Astrocyte (in vitro differentiated cells and primary cell): Measurements from ENCODE around the gene HSPA14. TPM values are rescaled to one million over a fixed set of nuclear protein-coding genes. Genes with fewer than 3 reads are reported as not detected.

ENCODE experiments used
- DNase-seq: peaks from one replicate; pipeline ENCODE4 v3.0.0-alpha.2; 2010; ENCODE audit warnings: low read depth
- FAIRE-seq: peaks from 2 replicates; lab custom pipeline; 2011; peaks lifted over from hg19 to GRCh38; lab: Jason Lieb, UNC
- H2AFZ ChIP-seq: 2 replicates; pipeline ENCODE4 v1.6.0; 2012; ENCODE audit warnings: low read depth, low read length, inconsistent platforms
- H3K27ac ChIP-seq: 2 replicates; pipeline ENCODE4 v1.5.1; 2011; ENCODE audit warnings: low read depth, low read length, inconsistent platforms
- H3K27me3 ChIP-seq: 2 replicates; pipeline ENCODE4 v1.6.0; 2011; ENCODE audit warnings: low read length, inconsistent platforms; ENCODE audit not compliant: insufficient read depth
- H3K36me3 ChIP-seq: 2 replicates; pipeline ENCODE4 v1.5.1; 2011; ENCODE audit warnings: low read length, inconsistent platforms; ENCODE audit not compliant: insufficient read depth
- H3K4me1 ChIP-seq: 2 replicates; pipeline ENCODE4 v1.5.1; 2011; ENCODE audit warnings: low read length, inconsistent platforms; ENCODE audit not compliant: insufficient read depth
- H3K4me2 ChIP-seq: 2 replicates; pipeline ENCODE4 v1.6.0; 2012; ENCODE audit warnings: low read length, inconsistent platforms
- H3K4me3 ChIP-seq: 2 replicates; pipeline ENCODE4 v1.5.1; 2011; ENCODE audit warnings: low read depth, mild to moderate bottlenecking, low read length, inconsistent platforms; ENCODE audit not compliant: insufficient read depth
- H3K79me2 ChIP-seq: 2 replicates; pipeline ENCODE4 v1.6.0; 2012; ENCODE audit warnings: mild to moderate bottlenecking, low read length, inconsistent platforms; ENCODE audit not compliant: insufficient read depth
- H3K9ac ChIP-seq: 2 replicates; pipeline ENCODE4 v1.6.0; 2012; ENCODE audit warnings: mild to moderate bottlenecking, low read length, inconsistent platforms
- H3K9me3 ChIP-seq: 2 replicates; pipeline ENCODE4 v1.5.1; 2012; ENCODE audit warnings: low read depth, mild to moderate bottlenecking, low read length, inconsistent platforms; ENCODE audit not compliant: insufficient read depth
- H4K20me1 ChIP-seq: 2 replicates; pipeline ENCODE4 v1.6.0; 2012; ENCODE audit warnings: low read length, inconsistent platforms; ENCODE audit not compliant: insufficient read depth
- H3K27ac Mint-ChIP-seq: one replicate; pipeline ENCODE4 v1.8.0; 2021; ENCODE audit warnings: mild to moderate bottlenecking, mixed read lengths; ENCODE audit not compliant: unreplicated experiment
- H3K27me3 Mint-ChIP-seq: one replicate; pipeline ENCODE4 v1.8.0; 2021; ENCODE audit warnings: low read depth, mixed read lengths; ENCODE audit not compliant: unreplicated experiment
- H3K36me3 Mint-ChIP-seq: one replicate; pipeline ENCODE4 v1.8.0; 2021; ENCODE audit warnings: low read depth, mixed read lengths; ENCODE audit not compliant: unreplicated experiment
- H3K4me1 Mint-ChIP-seq: one replicate; pipeline ENCODE4 v1.8.0; 2021; ENCODE audit warnings: low read depth, mixed read lengths; ENCODE audit not compliant: unreplicated experiment
- H3K4me3 Mint-ChIP-seq: one replicate; pipeline ENCODE4 v1.8.0; 2021; ENCODE audit warnings: mild to moderate bottlenecking, moderate library complexity, mixed read lengths; ENCODE audit not compliant: unreplicated experiment
- H3K9me3 Mint-ChIP-seq: one replicate; pipeline ENCODE4 v1.8.0; 2021; ENCODE audit warnings: mild to moderate bottlenecking, mixed read lengths; ENCODE audit not compliant: unreplicated experiment
- CTCF ChIP-seq: IDR thresholded peaks from 2 replicates; pipeline ENCODE4 v1.5.1; 2011; ENCODE audit warnings: low read depth, mild to moderate bottlenecking, inconsistent platforms, low read length, moderate library complexity; ENCODE audit not compliant: insufficient read depth
- EZH2 ChIP-seq: IDR thresholded peaks from 2 replicates; pipeline ENCODE4 v1.6.1; 2012; ENCODE audit warnings: mild to moderate bottlenecking, low read length, inconsistent platforms; ENCODE audit not compliant: insufficient read depth
- total RNA-seq: library from RNA; stranded (reverse); gene quantifications from 2 replicates; pipeline ENCODE4 v1.2.1, GENCODE V29; 2021

HSPA14 gene
- total RNA-seq, 1 donor from 2014 or later: 12.8 TPM

GRCh38 chr10:14916600-14916999 lies 78.5 kb downstream of the HSPA14 start:
- H3K36me3 ChIP-seq: peaks cover 52% of the 10 kb centered on the region
- no peaks in the 10 kb centered on the region for H3K27me3 ChIP-seq
- peaks cover 3% of the 10 kb centered on the region for H3K79me2 ChIP-seq
- no peak overlapping the region for H2AFZ ChIP-seq
- H3K4me3 ChIP-seq: no peak overlapping the region
- no peak overlapping the region for H3K4me2 ChIP-seq
- H3K27ac ChIP-seq: no peak overlapping the region
- Mint-ChIP-seq H3K36me3 (peaks cover 31% of the 10 kb centered on the region), H3K4me3 (no peak overlapping the region), H3K27ac (no peak overlapping the region), H3K27me3 (no peaks in the 10 kb centered on the region), H3K4me1 (peaks cover 5% of the 10 kb centered on the region), H3K9me3 (no peaks in the 10 kb centered on the region)
- H4K20me1 ChIP-seq: no peaks in the 10 kb centered on the region
- TF ChIP-seq EZH2 (no peak), CTCF (no peak)
- DNase-seq (no peak), FAIRE-seq (no peak)
- no peaks in the 10 kb centered on the region for H3K4me1 ChIP-seq
- H3K9me3 ChIP-seq: peaks cover 8% of the 10 kb centered on the region
- H3K9ac ChIP-seq: no peak overlapping the region

GRCh38 chr10:14917827-14918226 lies 79.7 kb downstream of the HSPA14 start:
- no peaks in the 10 kb centered on the region for H3K9me3 Mint-ChIP-seq
- FAIRE-seq: no peak

More at GRCh38 chr10:14917827-14918226, 79.7 kb downstream of the HSPA14 start:
- no peak overlapping the region for H3K4me3 Mint-ChIP-seq
- H3K9ac ChIP-seq: no peak overlapping the region
- H4K20me1 ChIP-seq: no peaks in the 10 kb centered on the region
- no peaks in the 10 kb centered on the region for H3K27me3 ChIP-seq
- TF ChIP-seq CTCF: no peak
- TF ChIP-seq EZH2: no peak
- peaks cover 8% of the 10 kb centered on the region for H3K9me3 ChIP-seq
- peaks cover 39% of the 10 kb centered on the region for H3K36me3 Mint-ChIP-seq
- H3K79me2 ChIP-seq: peaks cover 3% of the 10 kb centered on the region
- H3K4me1 ChIP-seq: no peaks in the 10 kb centered on the region
- H3K4me3 ChIP-seq: no peak overlapping the region
- H3K27ac ChIP-seq: no peak overlapping the region
- no peak for DNase-seq
- H3K4me2 ChIP-seq: no peak overlapping the region
- peaks cover 56% of the 10 kb centered on the region for H3K36me3 ChIP-seq
- no peaks in the 10 kb centered on the region for H3K27me3 Mint-ChIP-seq
- peaks cover 5% of the 10 kb centered on the region for H3K4me1 Mint-ChIP-seq
- H2AFZ ChIP-seq: no peak overlapping the region
- no peak overlapping the region for H3K27ac Mint-ChIP-seq
